NCI-H146 (cell line): ENCODE results near the gene GOLGA3.
A peak's percentile ranks its signal among the peaks of the same experiment; 100 is the strongest.
"Not testable (repeated sequence)": the region's sequence is repeated elsewhere in the genome, so short reads cannot be mapped to it uniquely, and the experiment has no call there.

ENCODE experiments used
- DNase-seq: peaks from one replicate; lab custom pipeline; 2025; lab: John Stamatoyannopoulos, UW

GOLGA3 gene

GRCh38 chr12:132776816-132777568 lies 51.7 kb downstream of the GOLGA3 start:
- no peak for DNase-seq

GRCh38 chr12:132776230-132776625 lies 52.4 kb downstream of the GOLGA3 start:
- not testable (repeated sequence) for DNase-seq

GRCh38 chr12:132775502-132776229 lies 53.0 kb downstream of the GOLGA3 start:
- no peak for DNase-seq

- no peak for DNase-seq
These were observed 53.9 kb downstream of the GOLGA3 start for GRCh38 chr12:132774646-132775275.

- DNase-seq = no peak
These were observed 54.5 kb downstream of the GOLGA3 start for GRCh38 chr12:132774159-132774558.

GRCh38 chr12:132773077-132773955 lies 55.4 kb downstream of the GOLGA3 start:
- no peak for DNase-seq

GRCh38 chr12:132772606-132773005 lies 56.1 kb downstream of the GOLGA3 start:
- DNase-seq = no peak

- no peak for DNase-seq
These were observed 57.4 kb downstream of the GOLGA3 start for GRCh38 chr12:132771126-132771838.

GRCh38 chr12:132766380-132767085 lies 62.1 kb downstream of the GOLGA3 start:
- DNase-seq = no peak

GRCh38 chr12:132765361-132765760 lies 63.3 kb downstream of the GOLGA3 start:
- no peak for DNase-seq

GRCh38 chr12:132764231-132764630 lies 64.4 kb downstream of the GOLGA3 start:
- DNase-seq = no peak

GRCh38 chr12:132761921-132762583 lies 66.6 kb downstream of the GOLGA3 start:
- DNase-seq = peak; percentile 90

GRCh38 chr12:132761032-132761920 lies 67.4 kb downstream of the GOLGA3 start, which contains the start of gene ANKLE2:
Gene ANKLE2, minus strand, starts transcription at chr12:132761832. Its CDS starts 34 bp downstream, at chr12:132761798.
- DNase-seq = peak; percentile 49

- DNase-seq = no peak
These were observed 69.3 kb downstream of the GOLGA3 start for GRCh38 chr12:132759359-132759758.

- DNase-seq = not testable (repeated sequence)
These were observed 69.8 kb downstream of the GOLGA3 start for GRCh38 chr12:132758825-132759224.

GRCh38 chr12:132754160-132754932 lies 74.3 kb downstream of the GOLGA3 start:
- no peak for DNase-seq

GRCh38 chr12:132753670-132754069 lies 75.0 kb downstream of the GOLGA3 start:
- DNase-seq = not testable (repeated sequence)

- DNase-seq = no peak
These were observed 80.3 kb downstream of the GOLGA3 start for GRCh38 chr12:132748319-132748718.
